Measurements from ENCODE around the gene LIPC. TPM values are rescaled to one million over a fixed set of nuclear protein-coding genes. Genes with fewer than 3 reads are reported as not detected.

Gene LIPC
- total RNA-seq, 1 donor from 2014 or later = 0.62 TPM

- DNase-seq (ENCODE audit: low spot score) = no peak
- intact Hi-C loops (cut with micrococcal nuclease) = loop anchor here (1.0 to 5.0 kb wide), 9 partner anchors 27 to 253 kb away; partner anchors contain the start of gene MINDY2
- Mint-ChIP-seq H3K4me3 (peak overlapping the region; percentile 28), H3K4me1 (ENCODE audit: low read depth) (peaks cover 85% of the 10 kb centered on the region), H3K36me3 (ENCODE audit: low read depth) (peaks cover 15% of the 10 kb centered on the region), H3K27ac (peak overlapping the region; percentile 86), H3K9me3 (peaks cover 18% of the 10 kb centered on the region), H3K27me3 (ENCODE audit: insufficient read depth) (no peaks in the 10 kb centered on the region)
Observed at GRCh38 chr15:58517682-58518525, 86.1 kb downstream of the LIPC start.

- Mint-ChIP-seq H3K9me3 (peaks cover 18% of the 10 kb centered on the region), H3K36me3 (ENCODE audit: low read depth) (peaks cover 15% of the 10 kb centered on the region), H3K27me3 (ENCODE audit: insufficient read depth) (no peaks in the 10 kb centered on the region), H3K27ac (peak overlapping the region; percentile 86), H3K4me3 (peak overlapping the region; percentile 28), H3K4me1 (ENCODE audit: low read depth) (peaks cover 78% of the 10 kb centered on the region)
- intact Hi-C loops (cut with micrococcal nuclease) = loop anchor here (5.0 kb wide), 3 partner anchors 109 to 186 kb away; no protein-coding TSS in a partner anchor
- no peak for DNase-seq (ENCODE audit: low spot score)
Observed at GRCh38 chr15:58518626-58519025, 86.8 kb downstream of the LIPC start.

- H3K27ac Mint-ChIP-seq = no peak overlapping the region
- peaks cover 73% of the 10 kb centered on the region for H3K4me1 Mint-ChIP-seq (ENCODE audit: low read depth)
Observed at GRCh38 chr15:58519516-58519915, 87.7 kb downstream of the LIPC start.

GRCh38 chr15:58520464-58520863, 88.7 kb downstream of the LIPC start:
- H3K4me3 Mint-ChIP-seq = no peak overlapping the region
- peaks cover 12% of the 10 kb centered on the region for H3K36me3 Mint-ChIP-seq (ENCODE audit: low read depth)
- H3K27me3 Mint-ChIP-seq (ENCODE audit: insufficient read depth) = no peaks in the 10 kb centered on the region
- peaks cover 13% of the 10 kb centered on the region for H3K9me3 Mint-ChIP-seq
- intact Hi-C loops (cut with micrococcal nuclease) = no loop called here
- DNase-seq (ENCODE audit: low spot score) = no peak
- H3K27ac Mint-ChIP-seq = peak overlapping the region; percentile 25
- H3K4me1 Mint-ChIP-seq (ENCODE audit: low read depth) = peaks cover 71% of the 10 kb centered on the region

More at GRCh38 chr15:58519516-58519915, 87.7 kb downstream of the LIPC start:
- Mint-ChIP-seq H3K27me3 (ENCODE audit: insufficient read depth) (no peaks in the 10 kb centered on the region), H3K4me3 (peak overlapping the region; percentile 37), H3K36me3 (ENCODE audit: low read depth) (peaks cover 15% of the 10 kb centered on the region), H3K9me3 (peaks cover 18% of the 10 kb centered on the region)
- intact Hi-C loops (cut with micrococcal nuclease) = loop anchor here (5.0 kb wide), 3 partner anchors 108 to 187 kb away; no protein-coding TSS in a partner anchor
- DNase-seq (ENCODE audit: low spot score) = no peak

GRCh38 chr15:58520936-58521292, 89.1 kb downstream of the LIPC start:
- Mint-ChIP-seq H3K4me3 (no peak overlapping the region), H3K27me3 (ENCODE audit: insufficient read depth) (no peaks in the 10 kb centered on the region), H3K9me3 (peaks cover 9% of the 10 kb centered on the region)

GRCh38 chr15:58521293-58521991, 89.7 kb downstream of the LIPC start:
- intact Hi-C loops (cut with micrococcal nuclease) = no loop called here
- Mint-ChIP-seq H3K27ac (no peak overlapping the region), H3K36me3 (ENCODE audit: low read depth) (peaks cover 2% of the 10 kb centered on the region), H3K4me1 (ENCODE audit: low read depth) (peaks cover 62% of the 10 kb centered on the region), H3K4me3 (no peak overlapping the region), H3K27me3 (ENCODE audit: insufficient read depth) (no peaks in the 10 kb centered on the region), H3K9me3 (peaks cover 5% of the 10 kb centered on the region)
- no peak for DNase-seq (ENCODE audit: low spot score)

More at GRCh38 chr15:58520936-58521292, 89.1 kb downstream of the LIPC start:
- Mint-ChIP-seq H3K36me3 (ENCODE audit: low read depth) (peaks cover 7% of the 10 kb centered on the region), H3K4me1 (ENCODE audit: low read depth) (peaks cover 67% of the 10 kb centered on the region), H3K27ac (no peak overlapping the region)
- intact Hi-C loops (cut with micrococcal nuclease) = no loop called here
- no peak for DNase-seq (ENCODE audit: low spot score)

- no peaks in the 10 kb centered on the region for H3K36me3 Mint-ChIP-seq (ENCODE audit: low read depth)
- peaks cover 52% of the 10 kb centered on the region for H3K4me1 Mint-ChIP-seq (ENCODE audit: low read depth)
- DNase-seq (ENCODE audit: low spot score) = no peak
- no peak overlapping the region for H3K4me3 Mint-ChIP-seq
- intact Hi-C loops (cut with micrococcal nuclease) = no loop called here
- no peak overlapping the region for H3K27ac Mint-ChIP-seq
- H3K27me3 Mint-ChIP-seq (ENCODE audit: insufficient read depth) = no peaks in the 10 kb centered on the region
- no peaks in the 10 kb centered on the region for H3K9me3 Mint-ChIP-seq
Observed at GRCh38 chr15:58522391-58522790, 90.6 kb downstream of the LIPC start.

GRCh38 chr15:58522865-58523264, 91.1 kb downstream of the LIPC start:
- H3K27me3 Mint-ChIP-seq (ENCODE audit: insufficient read depth) = no peaks in the 10 kb centered on the region
- no peak overlapping the region for H3K27ac Mint-ChIP-seq
- no peak for DNase-seq (ENCODE audit: low spot score)
- H3K9me3 Mint-ChIP-seq = no peaks in the 10 kb centered on the region
- intact Hi-C loops (cut with micrococcal nuclease) = no loop called here
- peaks cover 47% of the 10 kb centered on the region for H3K4me1 Mint-ChIP-seq (ENCODE audit: low read depth)
- H3K36me3 Mint-ChIP-seq (ENCODE audit: low read depth) = no peaks in the 10 kb centered on the region
- H3K4me3 Mint-ChIP-seq = no peak overlapping the region

- intact Hi-C loops (cut with micrococcal nuclease) = no loop called here
- Mint-ChIP-seq H3K4me1 (ENCODE audit: low read depth) (peaks cover 40% of the 10 kb centered on the region), H3K9me3 (no peaks in the 10 kb centered on the region), H3K36me3 (ENCODE audit: low read depth) (no peaks in the 10 kb centered on the region), H3K27me3 (ENCODE audit: insufficient read depth) (no peaks in the 10 kb centered on the region), H3K27ac (no peak overlapping the region), H3K4me3 (no peak overlapping the region)
- DNase-seq (ENCODE audit: low spot score) = no peak
Observed at GRCh38 chr15:58523634-58524033, 91.8 kb downstream of the LIPC start.

- no peaks in the 10 kb centered on the region for H3K27me3 Mint-ChIP-seq (ENCODE audit: insufficient read depth)
- intact Hi-C loops (cut with micrococcal nuclease) = no loop called here
- H3K9me3 Mint-ChIP-seq = no peaks in the 10 kb centered on the region
- H3K36me3 Mint-ChIP-seq (ENCODE audit: low read depth) = no peaks in the 10 kb centered on the region
- H3K4me1 Mint-ChIP-seq (ENCODE audit: low read depth) = peaks cover 36% of the 10 kb centered on the region
- no peak overlapping the region for H3K4me3 Mint-ChIP-seq
- DNase-seq (ENCODE audit: low spot score) = no peak
- no peak overlapping the region for H3K27ac Mint-ChIP-seq
Observed at GRCh38 chr15:58524247-58524646, 92.5 kb downstream of the LIPC start.

- H3K4me3 Mint-ChIP-seq = no peak overlapping the region
- H3K9me3 Mint-ChIP-seq = no peaks in the 10 kb centered on the region
- no peaks in the 10 kb centered on the region for H3K27me3 Mint-ChIP-seq (ENCODE audit: insufficient read depth)
- intact Hi-C loops (cut with micrococcal nuclease) = no loop called here
- no peaks in the 10 kb centered on the region for H3K36me3 Mint-ChIP-seq (ENCODE audit: low read depth)
- H3K27ac Mint-ChIP-seq = no peak overlapping the region
- peaks cover 19% of the 10 kb centered on the region for H3K4me1 Mint-ChIP-seq (ENCODE audit: low read depth)
- no peak for DNase-seq (ENCODE audit: low spot score)
Observed at GRCh38 chr15:58525991-58526421, 94.2 kb downstream of the LIPC start.

GRCh38 chr15:58526647-58527192, 94.9 kb downstream of the LIPC start:
- DNase-seq (ENCODE audit: low spot score) = no peak
- Mint-ChIP-seq H3K4me1 (ENCODE audit: low read depth) (peaks cover 12% of the 10 kb centered on the region), H3K4me3 (no peak overlapping the region), H3K9me3 (no peaks in the 10 kb centered on the region), H3K36me3 (ENCODE audit: low read depth) (no peaks in the 10 kb centered on the region), H3K27me3 (ENCODE audit: insufficient read depth) (no peaks in the 10 kb centered on the region), H3K27ac (no peak overlapping the region)
- intact Hi-C loops (cut with micrococcal nuclease) = no loop called here
